Measurements from ENCODE around the gene TMEM132C. TPM values are rescaled to one million over a fixed set of nuclear protein-coding genes. Genes with fewer than 3 reads are reported as not detected.

TMEM132C gene
- total RNA-seq, 1 experiment from 2014 or later, result not detected

DNA sequence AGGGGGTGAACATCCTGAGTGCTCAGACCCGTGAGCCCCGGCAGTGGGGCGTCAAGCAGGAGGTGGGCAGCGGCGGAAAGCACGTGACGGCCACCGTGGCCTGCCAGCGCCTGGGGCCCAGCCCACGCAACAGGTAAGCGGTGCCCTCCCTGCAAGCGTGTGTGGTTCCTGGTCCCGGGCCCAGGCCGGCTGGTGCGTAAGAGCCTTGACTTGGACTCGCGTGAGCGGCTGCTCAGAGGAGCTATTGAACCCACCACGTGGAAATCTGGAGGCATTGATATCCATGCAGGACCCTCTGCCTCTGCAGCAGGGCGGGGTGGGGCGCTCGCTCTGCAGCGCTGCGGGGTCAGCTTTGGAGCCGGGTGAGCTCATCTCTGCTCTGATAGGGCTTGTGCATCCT, 277.0 kb downstream of the TMEM132C start:
- no peak for DNase-seq (ENCODE audit: extremely low read depth, low read depth)

DNA sequence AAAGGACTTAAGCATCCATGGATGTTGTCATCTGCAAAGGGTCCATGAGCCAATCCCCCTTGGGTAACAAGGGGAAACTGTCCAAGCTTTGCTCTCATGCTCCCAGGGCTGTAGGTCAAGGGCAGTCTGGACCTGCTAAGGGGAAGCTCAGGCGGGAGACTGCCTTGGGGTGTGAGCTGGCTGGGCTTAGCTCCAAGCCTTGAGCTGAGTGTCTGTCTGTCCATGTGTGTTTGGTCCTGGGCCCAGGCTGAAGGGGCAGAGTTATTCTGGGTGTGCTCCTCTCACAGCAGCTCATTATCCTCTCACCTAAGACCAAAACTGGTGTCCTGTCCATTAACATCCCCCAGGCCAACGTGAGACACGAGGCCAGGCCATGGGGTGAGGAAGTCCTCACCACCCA, 282.0 kb downstream of the TMEM132C start:
- DNase-seq (ENCODE audit: extremely low read depth, low read depth), result no peak

DNA sequence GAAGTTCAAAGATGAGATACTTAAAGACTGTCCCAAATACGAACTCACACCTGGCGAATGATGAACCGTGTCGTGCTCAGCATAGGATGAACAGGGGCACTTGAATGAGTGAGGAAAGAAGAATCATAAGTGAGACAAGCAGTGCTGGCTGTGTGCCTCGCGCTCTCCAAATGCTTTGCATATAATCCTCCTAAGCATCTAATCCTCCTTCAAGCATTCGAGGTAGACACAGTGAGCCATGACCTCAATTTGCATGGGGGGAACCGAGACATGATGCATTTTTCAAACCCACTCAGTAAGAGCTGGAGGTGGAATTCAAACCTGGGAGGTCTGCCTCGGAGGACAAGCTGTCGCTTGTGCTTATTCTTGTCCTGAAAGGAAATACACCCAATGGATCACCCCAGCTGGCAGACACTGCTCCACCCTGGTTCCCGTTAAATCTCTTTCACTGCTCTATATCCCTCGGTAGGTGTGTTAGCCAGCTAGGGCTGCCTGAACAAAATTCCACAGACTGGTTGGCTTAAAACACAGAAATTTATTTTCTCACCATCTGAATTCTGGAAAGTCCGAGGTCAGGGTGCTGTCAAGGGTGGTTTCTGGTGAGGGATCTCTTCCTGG, 282.7 kb downstream of the TMEM132C start:
- no peak for DNase-seq (ENCODE audit: extremely low read depth, low read depth)

DNA sequence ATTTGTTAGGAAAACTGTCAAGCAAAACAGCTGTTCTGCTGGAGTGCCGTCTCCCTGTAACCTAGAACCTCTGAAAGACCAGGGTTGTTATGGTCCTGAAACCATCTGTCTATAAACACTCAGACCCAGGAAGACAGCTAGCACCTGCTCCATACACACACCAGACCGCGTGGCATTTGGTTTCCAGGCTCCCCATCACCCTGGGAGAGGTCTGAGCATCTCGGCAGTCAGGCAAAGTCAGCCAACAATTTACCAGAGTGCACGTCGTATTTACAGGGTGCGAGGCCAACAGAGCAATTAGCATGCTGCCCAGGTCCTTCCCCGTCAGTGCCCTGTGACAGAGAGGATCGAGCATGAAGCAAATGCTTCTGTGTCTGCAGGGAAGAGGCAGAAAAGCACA, 284.3 kb downstream of the TMEM132C start:
- no peak for DNase-seq (ENCODE audit: extremely low read depth, low read depth)

GRCh38 chr12:128554546-128555304, 287.8 kb downstream of the TMEM132C start:
- no peak for DNase-seq (ENCODE audit: extremely low read depth, low read depth)

DNA sequence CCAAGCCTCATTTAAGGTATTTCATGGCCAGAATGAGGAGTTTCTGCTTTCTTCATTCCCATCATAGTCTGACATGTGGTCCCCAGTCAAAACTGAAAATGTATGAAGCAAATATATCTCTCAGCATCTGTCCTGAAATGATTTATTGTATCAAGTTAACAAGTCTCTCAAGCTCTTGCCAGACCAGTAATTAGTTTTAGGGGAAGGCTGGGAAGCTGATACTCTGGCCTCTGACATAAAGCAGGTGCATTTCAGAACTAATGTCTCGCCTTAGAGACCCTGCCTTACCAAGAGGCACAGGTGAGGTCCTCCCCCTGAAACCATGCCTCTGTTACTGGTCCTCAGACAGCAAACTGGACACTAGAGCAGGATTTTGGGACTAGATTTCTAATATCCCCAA, 290.3 kb downstream of the TMEM132C start:
- DNase-seq (ENCODE audit: extremely low read depth, low read depth), result no peak

GRCh38 chr12:128564956-128565355, 298.0 kb downstream of the TMEM132C start:
- DNase-seq (ENCODE audit: extremely low read depth, low read depth), result no peak

- DNase-seq (ENCODE audit: extremely low read depth, low read depth), result no peak
Observed at GRCh38 chr12:128567730-128568129, 300.8 kb downstream of the TMEM132C start.

DNA sequence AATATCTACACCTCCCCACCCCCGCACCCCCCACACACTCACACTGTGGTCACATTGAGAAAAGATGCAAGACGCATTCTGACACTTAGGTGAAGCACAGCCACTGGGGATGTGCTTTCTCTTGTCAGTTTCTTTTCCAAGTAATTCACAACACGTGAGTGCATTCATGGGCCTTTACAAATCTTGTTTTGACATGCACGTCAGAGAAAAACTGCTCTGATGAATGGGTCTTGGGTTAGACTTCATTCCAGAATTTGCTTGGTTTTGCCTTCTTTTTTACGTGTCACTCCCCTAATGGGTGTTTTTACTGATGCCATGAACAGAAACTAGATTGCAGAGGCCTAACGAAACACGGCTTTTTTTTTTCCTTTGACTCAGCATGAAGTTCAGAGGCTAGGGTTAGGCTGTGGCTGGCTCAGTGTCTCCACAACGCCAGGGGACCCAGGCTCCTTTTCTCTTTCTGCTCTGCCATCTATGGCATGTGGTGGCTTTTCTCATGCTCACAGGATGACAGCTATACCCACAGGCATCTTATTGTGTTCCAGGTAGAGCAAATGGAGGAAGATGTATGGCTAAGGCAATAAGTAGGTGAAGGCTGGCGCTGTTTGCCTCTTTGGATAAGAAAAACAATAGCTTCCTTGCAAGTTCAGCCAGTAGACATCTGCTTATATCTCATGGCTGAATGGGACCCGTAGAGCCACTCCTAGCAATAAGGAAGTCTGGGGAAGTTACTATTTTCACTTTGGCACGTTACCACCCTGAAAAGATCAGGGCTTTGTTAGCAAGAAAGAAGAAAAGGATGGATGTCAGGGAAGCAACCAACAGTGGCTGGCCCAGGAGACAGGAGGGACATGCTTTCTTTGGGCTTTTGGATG, 303.5 kb downstream of the TMEM132C start:
- no peak for DNase-seq (ENCODE audit: extremely low read depth, low read depth)

DNA sequence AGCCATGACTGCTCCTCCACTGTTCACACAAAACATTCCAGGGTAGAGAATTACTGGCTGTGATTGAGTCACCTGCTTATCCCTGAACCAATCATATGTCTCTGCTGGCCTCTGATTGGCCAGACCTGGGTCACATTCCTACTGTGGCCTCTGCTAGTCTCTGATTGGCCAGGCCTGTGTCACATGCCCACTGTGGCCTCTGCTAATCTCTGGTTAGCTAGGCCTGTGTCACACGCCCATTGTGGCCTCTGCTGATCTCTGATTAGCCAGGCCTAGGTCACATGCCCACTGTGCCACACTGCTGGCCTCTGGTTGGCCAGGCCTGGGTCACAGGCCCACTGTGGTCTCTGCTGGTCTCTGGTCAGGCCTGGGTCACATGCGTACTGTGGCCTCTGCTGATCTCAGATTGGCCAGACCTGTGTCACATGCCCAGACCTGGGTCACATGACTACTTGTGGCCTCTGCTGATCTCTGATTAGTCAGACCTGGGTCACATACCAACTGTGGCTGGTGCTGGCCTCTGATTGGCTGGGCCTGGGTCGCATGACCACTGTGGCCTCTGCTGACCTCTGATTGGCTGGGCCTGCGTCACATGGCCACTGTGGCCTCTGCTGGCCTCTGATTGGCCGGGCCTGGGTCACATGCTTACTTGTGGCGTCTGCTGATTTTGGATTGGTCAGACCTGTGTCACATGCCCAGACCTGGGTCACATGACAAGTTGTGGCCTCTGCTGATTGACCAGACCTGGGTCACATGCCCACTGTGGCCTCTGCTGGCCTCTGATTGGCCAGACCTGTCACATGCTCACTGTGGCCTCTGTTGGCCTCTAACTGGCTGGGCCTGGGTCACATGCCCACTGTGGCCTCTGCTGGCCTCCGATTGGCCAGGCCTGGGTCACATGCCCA, 305.2 kb downstream of the TMEM132C start:
- DNase-seq (ENCODE audit: extremely low read depth, low read depth), result no peak

GRCh38 chr12:128573907-128574306, 306.9 kb downstream of the TMEM132C start:
- no peak for DNase-seq (ENCODE audit: extremely low read depth, low read depth)

DNA sequence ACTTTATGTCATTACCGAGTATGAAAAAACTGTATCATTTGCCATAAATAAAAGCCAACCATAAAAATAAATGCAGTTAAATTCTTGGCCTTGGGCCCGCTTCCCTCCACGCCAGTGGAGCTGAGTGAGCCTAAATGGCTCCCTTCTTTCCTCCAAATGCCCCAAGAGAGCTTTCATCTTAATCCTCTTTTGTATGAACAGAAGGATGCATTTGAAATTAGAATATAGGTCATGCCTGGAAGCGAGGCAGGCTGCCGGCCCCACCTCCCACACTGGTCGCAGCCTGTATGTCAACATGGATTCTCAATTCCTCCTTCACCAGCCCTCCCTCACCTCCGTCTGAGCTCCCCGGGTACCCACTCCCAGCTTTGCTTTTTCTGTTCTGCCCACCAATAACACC, 311.1 kb downstream of the TMEM132C start:
- no peak for DNase-seq (ENCODE audit: extremely low read depth, low read depth)

- no peak for DNase-seq (ENCODE audit: extremely low read depth, low read depth)
Observed at GRCh38 chr12:128581321-128581761, 314.4 kb downstream of the TMEM132C start.

- no peak for DNase-seq (ENCODE audit: extremely low read depth, low read depth)
Observed at GRCh38 chr12:128583453-128583852, 316.5 kb downstream of the TMEM132C start.

DNA sequence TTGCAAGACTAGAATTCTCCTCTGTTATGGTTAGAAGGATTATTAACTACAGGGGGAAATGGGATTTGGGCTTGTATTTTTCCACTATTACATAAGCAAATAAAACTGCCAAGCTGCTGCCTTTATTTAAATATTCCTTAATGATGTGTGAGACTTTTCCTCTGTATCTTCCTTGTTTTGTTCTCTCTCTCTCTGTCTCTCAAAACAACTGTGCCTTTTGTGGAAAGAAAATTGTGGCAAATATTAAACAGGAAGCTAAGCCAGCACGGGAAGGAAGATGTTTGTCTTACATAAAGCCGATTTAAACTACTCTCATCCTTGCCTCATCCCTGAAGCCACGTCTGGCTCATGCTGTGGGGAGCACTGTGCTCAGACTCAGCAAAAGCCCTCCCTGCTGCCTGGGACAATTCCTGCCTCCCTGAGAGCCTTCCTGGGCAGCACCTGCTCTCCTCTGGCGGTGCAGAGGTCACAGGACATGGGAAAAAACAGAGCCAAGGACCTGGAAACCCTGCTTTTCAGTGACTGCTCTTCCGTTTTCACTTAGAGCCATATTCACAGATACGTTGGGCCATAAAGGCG, 319.6 kb downstream of the TMEM132C start:
- DNase-seq (ENCODE audit: extremely low read depth, low read depth), result no peak

GRCh38 chr12:128587918-128588317, 320.9 kb downstream of the TMEM132C start:
- no peak for DNase-seq (ENCODE audit: extremely low read depth, low read depth)

GRCh38 chr12:128592220-128592744, 325.3 kb downstream of the TMEM132C start:
- DNase-seq (ENCODE audit: extremely low read depth, low read depth), result no peak

DNA sequence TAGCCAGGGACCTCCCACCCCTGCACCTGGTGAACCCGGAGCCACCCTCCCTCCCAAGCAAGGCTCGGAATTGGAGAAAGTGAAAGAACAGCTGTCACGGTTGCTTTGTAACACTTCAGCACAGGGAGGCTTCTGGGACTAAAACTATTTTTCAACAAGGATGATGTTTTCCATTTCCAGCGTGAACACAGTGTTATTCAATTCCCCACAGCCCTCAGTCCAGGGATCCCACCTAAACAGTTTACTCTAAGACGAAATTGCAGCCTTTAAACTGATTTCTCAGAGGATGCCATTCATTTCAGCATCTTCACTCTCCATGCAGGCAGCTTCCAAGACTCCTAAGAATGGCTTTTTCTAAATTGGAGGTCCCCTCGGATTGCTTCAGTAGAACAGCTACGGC, 327.6 kb downstream of the TMEM132C start:
- no peak for DNase-seq (ENCODE audit: extremely low read depth, low read depth)

- DNase-seq (ENCODE audit: extremely low read depth, low read depth), result no peak
Observed at GRCh38 chr12:128595609-128596008, 328.6 kb downstream of the TMEM132C start.

- no peak for DNase-seq (ENCODE audit: extremely low read depth, low read depth)
Observed at GRCh38 chr12:128600886-128601285, 333.9 kb downstream of the TMEM132C start.
